HG03558 (cell line): ENCODE measurements around the gene MAPK8IP2.

ENCODE experiments used
- ATAC-seq: cut with Tn5 transposase; IDR thresholded peaks from one replicate; pipeline ENCODE4 v1.9.1; 2021; ENCODE audit warnings: moderate number of reproducible peaks; ENCODE audit not compliant: unreplicated experiment; ENCODE audit errors: extremely low read depth

The MAPK8IP2 gene

GRCh38 chr22:50600538-50600937, at the start of gene MAPK8IP2:
MAPK8IP2 (plus strand) TSS chr22:50600793; CDS start chr22:50600819, 26 bp downstream.
- no peak for ATAC-seq

- ATAC-seq, result no peak
Measured at GRCh38 chr22:50551160-50551752, 49.3 kb upstream of the MAPK8IP2 start.

- ATAC-seq, result no peak
Measured at GRCh38 chr22:50553310-50553709, 47.3 kb upstream of the MAPK8IP2 start.

GRCh38 chr22:50556703-50557102, 43.9 kb upstream of the MAPK8IP2 start:
- no peak for ATAC-seq

GRCh38 chr22:50560034-50560433, 40.6 kb upstream of the MAPK8IP2 start:
- ATAC-seq, result no peak

DNA sequence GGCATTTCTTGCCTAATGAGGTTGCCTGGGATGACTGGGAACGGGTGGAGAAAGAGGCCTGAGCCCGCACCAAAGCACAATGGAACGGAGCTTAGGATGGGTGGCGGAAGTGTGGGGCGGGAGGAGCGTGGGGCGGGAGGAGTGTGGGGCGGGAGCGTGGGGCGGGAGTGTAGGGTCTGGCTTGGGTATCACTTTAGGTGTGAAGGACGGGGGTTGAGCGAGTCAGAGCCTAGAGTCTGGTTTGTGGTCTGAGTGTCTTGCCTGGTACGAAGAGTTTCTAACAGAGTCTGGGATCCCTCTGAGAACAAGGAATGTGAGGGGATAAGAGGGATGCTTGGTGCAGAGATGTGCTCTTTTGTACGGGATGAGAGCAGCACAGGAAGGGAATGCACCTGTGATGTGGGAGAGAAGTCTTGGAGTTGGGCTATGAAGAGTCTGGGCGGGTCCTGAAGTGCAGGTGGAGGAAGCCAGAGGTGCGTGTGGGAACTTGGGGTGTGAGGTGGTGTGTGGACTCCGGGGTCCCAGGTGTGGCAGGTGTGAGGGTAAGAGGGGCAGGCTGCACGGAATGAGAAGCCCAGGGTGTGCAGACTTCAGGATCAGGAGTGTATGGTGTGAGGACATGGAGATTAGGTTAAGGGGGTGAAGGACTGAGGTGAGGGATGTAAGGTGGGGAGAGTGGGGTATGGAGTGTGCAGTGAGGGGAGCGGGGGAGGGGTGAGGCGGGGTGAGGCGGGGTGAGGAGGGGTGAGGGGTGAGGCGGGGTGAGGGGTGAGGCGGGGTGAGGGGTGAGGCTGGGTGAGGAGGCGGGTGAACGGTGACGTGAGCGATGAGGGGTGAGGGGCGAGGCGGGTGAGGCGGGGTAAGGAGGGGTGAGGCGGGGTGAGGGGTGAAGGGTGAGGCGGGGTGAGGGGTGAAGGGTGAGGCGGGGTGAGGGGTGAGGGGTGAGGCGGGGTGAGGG, 38.9 kb upstream of the MAPK8IP2 start:
- no peak for ATAC-seq

- peak; percentile 50 for ATAC-seq
Measured at GRCh38 chr22:50562523-50563412, 37.8 kb upstream of the MAPK8IP2 start, which contains the start of gene SYCE3. SYCE3 (minus strand) TSS chr22:50562919; CDS start chr22:50556405, 6,514 bp downstream.

- ATAC-seq, result no peak
Measured at GRCh38 chr22:50563413-50564160, 37.0 kb upstream of the MAPK8IP2 start.

GRCh38 chr22:50564289-50564688, 36.3 kb upstream of the MAPK8IP2 start:
- no peak for ATAC-seq

- ATAC-seq, result no peak
Measured at GRCh38 chr22:50567721-50568252, 32.8 kb upstream of the MAPK8IP2 start.

DNA sequence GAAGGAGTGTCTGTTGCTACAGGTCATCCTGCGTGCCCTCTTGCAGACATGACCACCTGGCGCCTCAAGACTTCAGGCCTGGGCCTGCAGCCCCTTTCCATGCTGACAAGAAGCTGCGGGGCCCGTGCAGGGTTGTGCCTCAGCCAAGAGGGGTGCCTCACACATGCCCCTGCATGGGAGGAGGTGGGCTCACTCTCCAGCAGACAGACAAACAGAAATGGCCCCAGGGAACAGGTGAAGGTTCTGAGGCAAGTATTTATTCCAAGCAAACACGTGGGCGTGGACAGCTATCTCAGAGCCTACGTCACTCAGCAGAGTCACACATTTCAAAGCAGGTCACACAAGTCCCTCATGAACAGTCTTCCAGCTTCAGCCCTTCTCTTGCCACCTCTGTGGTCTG, 32.0 kb upstream of the MAPK8IP2 start:
- ATAC-seq, result no peak

- ATAC-seq, result no peak
Measured at GRCh38 chr22:50569041-50569459, 31.5 kb upstream of the MAPK8IP2 start.

DNA sequence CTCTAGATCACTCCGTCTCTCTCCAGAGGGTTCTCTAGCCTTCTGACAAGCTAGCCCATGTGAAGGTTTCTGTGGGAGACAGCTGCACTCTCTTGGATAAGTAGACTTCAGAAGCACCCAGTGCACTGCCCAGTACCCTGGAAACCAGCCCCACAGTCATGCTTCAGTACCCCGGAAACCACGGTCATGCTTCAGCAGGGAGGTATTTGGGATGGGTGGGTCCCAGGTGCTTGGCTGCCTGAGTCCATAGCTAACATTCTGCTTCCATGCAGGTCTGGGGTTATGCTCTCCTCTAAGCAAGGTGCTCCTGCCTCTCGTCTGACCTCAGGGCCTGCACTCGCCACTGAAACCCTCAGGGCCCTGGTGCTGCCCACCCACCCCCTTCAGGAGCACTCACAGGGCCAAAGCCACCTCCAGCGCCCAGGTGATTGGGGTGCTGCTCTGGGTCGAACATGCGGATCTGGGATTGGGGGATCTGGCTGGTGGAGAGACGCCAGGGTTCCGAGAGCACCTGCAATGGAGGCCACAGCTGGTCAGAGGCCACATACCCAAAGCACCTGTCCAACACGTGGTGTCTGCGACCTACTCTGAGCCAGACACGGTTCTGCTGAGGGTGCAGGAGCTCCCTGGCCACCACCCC, 30.6 kb upstream of the MAPK8IP2 start:
- no peak for ATAC-seq

DNA sequence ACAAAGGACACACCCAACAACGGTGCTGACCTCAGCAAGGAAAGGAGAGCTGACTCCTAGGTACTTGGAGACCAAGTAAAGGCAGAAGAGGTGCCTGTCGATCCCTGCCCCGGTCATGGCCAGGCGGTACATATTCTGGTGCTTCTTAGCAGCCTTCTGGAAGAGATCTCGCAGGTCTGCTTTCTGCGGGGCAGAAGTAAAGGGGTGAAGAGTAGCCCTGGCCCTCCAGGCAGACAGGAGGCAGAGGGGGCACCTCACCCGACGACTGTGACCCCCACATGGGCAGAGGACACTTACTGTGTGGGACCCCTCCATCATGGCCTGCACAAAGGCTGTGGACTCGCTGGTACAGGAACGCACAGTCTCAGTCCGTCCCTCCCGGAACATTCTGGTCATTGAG, 29.7 kb upstream of the MAPK8IP2 start:
- no peak for ATAC-seq

GRCh38 chr22:50571264-50572175, 29.1 kb upstream of the MAPK8IP2 start:
- no peak for ATAC-seq

- no peak for ATAC-seq
Measured at GRCh38 chr22:50572965-50573364, 27.6 kb upstream of the MAPK8IP2 start.

DNA sequence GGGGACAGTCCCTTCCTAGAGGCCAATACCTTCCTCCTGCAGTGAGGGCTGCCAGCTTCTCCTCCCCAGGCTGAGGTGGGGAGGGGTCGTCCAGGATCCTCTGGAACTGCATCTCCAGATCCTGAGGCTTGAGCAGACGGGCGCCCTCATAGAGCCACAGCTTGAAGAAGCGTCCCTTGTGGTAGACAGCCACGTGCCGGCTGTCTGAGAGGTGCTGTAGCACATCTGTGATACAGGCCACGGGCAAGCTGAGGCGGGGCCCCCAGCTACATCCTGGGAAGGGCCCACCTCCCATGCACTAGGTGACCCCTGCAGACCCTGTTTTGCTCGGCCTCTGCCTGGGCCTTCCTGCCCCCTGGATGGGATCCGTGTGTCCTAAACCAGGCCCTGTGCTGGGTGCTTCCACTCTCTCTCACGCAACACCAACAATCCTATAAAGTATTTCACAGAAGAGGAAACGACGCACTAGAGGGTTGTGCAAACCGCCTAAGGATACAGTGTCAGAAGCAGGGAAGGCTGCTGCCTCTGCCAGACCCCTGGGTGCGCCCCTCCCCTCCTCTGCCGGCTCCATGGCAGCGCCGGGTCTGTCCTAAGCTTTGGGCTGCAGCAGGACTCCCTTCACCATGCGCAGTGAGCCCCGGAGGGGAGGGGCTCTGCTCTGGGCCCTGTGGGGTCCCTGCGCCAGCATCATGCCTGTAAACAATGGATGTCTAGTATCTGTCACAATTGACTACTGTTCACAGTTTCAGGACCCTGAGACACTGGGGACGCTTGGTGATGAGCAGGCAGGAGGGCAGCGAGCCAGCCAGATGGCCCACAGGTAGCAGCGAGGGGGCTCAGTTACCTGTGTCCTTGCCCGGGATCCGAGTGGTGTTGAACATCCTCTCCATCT, 26.9 kb upstream of the MAPK8IP2 start:
- no peak for ATAC-seq
